RKO (cell line): ENCODE measurements around the gene RCN2.

Source experiments
- DNase-seq: peaks from one replicate; pipeline ENCODE4 v3.0.0-alpha.2; 2016; ENCODE audit warnings: low spot score

RCN2 gene

GRCh38 chr15:76994496-76994895 is 62.9 kb downstream of the RCN2 start:
- no peak for DNase-seq

DNA sequence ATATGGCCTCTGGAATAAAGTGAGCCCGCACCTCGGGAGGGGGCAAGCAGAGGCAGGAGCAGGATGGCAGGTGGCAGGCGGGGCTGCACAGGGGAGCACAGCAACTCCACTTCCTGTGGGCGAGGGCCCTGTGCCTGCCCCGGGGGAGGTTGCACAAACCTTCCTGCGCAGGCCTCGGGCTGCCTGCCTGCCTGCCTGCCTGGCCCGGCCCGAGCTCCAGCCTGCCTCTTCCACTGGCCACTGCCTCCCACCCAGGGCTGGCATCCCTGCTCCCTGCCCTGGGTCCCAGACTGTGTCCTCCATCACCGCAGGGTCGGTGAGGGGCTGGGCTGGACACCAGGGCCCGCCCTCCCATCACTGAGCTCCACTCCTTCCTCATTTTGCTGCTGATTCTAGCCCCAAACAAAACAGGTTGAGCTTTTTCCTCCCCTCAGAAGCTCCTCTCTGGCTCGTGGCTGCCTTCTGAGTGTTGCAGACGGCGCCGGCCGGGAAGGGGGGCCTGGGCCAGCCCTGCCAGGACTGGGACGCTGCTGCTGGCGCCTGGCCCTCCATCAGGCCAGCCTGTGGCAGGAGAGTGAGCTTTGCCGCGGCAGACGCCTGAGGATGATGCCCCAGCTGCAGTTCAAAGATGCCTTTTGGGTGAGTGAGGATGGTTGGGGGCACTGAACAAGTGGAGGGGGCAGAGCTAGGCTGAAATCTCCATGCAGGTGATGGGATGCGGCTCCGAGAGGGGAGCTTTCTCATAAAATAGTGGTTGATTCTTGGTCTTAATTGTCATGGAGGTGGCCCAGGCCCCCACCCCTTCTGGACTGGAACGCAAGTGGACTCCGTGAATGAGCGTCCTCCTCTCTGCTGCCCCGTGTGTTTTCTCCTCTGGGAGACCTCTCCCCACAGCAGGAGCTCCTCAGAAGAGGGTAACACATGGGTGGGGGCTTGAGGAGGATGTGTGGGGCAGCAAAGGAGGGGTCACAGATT is 63.7 kb downstream of the RCN2 start, which contains the start of gene PSTPIP1:
Gene PSTPIP1, plus strand, starts transcription at position 156 of the 975 bp plus-strand sequence. Its CDS starts 448 bp downstream, at position 604.
- DNase-seq = no peak

DNA sequence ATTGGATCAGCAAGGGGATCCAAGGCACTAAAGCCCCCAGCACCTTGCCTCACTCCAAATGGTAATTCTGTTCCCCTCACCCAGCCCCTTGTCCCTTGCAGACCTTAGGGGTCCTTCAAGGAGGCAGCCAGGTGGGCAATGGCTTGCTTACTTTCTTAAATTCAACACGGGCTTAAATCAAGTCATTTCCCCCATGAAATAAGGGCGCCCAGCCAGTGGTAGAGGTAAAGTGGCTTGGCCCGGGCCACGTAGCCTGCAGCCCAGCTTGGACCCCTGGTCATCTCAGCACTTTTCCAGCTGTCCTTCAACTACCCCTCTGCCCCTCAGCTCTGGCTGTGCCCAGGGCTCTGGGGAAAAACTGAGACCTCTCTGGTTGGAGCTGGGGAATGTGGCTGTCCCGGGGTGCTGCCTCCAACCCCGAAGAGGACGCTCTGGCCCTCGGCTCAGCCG is 64.6 kb downstream of the RCN2 start:
- no peak for DNase-seq

GRCh38 chr15:76996526-76997401 is 65.2 kb downstream of the RCN2 start:
- no peak for DNase-seq

GRCh38 chr15:76998663-76999285 is 67.2 kb downstream of the RCN2 start:
- no peak for DNase-seq

DNA sequence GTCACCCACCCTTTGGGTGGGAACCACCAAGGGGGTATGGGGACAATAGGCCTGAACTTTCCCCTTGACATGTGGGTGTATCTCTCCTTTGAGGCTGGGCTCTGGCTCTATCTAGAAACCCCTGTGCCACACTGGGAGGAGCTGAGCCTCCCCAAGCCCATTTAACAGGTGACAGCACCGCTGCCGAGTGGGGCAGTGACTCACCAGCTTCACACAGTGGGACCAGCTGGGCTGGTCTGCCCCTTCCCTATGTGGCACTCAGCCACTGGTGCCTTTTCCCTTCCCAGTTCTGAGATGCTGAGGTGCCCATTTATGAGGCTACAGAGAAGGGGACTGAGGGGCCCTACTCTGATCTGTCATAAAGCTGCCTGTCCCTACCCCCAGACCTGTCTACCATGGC is 68.4 kb downstream of the RCN2 start:
- no peak for DNase-seq

GRCh38 chr15:77001351-77001750 is 69.8 kb downstream of the RCN2 start:
- DNase-seq = no peak

DNA sequence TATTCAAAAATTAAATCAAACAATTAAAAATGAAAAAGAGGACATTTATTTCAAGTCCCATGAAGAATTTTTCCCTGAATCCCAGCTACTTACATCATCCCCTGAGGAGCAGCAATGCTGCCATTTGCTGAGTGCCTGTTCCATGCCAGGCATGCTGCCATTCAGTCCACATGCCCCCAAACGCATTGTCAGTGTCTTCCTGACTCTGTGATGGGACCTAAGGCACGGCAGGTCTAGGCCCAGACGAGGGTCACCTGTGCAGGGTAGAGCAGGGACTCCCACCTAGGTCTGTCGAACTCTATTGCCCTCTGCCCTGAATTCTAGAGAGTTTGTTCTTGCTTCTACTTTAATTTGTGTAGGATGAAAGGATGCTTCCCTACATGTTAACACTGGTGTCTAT is 70.4 kb downstream of the RCN2 start:
- no peak for DNase-seq

DNA sequence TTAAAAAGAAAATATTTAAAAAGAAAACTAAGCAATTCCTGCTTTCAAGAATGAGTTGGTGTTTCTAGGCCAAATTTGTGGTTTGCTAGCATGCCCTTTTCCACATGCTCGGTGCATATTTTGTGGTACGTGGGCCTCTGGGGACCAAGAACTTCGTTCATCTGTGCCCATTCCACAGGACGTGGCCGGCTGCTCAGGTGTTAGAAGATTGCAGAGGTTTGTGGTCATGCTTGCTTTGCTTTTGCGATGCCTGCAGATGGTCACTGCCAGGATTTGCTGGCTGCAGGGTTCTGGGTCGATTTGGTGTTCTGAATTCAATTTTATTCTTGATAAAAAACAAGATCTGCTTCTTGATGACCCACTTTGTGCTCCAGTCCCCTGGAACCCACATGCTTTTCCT is 70.9 kb downstream of the RCN2 start:
- DNase-seq = no peak

DNA sequence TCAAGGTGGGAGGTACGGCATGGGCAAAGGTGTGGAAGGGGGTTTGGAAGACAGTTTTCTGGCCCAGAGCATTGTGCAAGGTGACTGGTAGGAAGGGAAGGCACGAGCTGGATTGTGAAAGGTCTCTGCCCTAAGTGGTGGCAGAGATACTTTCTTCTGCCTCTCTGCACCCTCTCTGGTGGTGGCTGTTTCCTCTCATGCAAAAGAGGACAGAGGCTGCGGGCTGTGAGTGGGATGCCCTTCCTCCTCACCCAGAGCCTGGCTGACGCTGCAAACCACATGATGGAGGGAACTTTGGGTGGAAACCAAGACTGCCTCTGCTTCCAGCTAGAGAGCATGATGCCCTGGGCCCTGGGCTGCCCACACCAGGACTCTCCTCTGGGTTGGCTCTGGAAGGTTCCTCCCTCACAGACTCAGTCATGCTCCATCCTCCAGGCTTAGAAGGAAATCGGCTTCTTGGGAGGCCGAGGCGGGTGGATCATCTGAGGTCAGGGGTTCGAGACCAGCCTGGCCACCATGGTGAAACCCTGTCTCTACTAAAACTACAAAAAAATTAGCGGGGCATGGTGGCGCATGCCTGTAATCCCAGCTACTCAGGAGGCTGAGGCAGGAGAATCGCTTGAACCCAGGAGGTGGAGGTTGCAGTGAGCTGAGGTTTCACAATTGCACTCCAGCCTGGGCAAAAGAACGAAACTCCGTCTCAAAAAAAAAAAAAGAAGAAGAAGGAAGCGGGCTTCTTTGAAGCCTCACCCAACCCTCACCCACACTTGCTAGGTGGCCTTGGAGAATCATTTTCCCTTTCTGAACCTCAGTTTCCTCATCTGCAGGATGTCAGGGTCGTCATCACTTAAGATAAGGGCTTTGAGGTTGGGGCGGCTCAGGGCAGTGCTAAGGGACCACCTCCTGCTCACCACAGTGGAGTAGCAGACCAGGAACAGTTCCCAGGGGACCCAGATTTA is 71.7 kb downstream of the RCN2 start:
- no peak for DNase-seq
